Measurements from ENCODE around the gene TOLLIP.
"Not testable (repeated sequence)": the region's sequence is repeated elsewhere in the genome, so short reads cannot be mapped to it uniquely, and the experiment has no call there.

DNA sequence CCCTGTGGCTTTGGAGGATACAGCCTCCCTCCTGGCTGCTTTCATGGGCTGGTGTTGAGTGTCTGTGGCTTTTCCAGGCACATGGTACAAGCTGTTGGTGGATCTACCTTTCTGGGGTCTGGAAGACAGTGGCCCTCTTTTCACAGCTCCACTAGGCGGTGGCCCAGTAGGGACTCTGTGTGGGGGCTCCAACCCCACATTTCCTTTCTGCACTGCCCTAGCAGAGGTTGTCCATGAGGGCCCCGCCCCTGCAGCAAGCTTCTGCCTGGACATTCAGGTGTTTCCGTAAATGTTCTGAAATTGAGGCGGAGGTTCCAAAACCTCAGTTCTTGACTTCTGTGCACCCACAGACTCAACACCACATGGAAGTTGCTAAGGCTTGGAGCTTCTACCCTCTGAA is 44.0 kb downstream of the TOLLIP start:
- not testable (repeated sequence) for TF ChIP-seq POLR2AphosphoS5, POLR2A, TAF1 (IDR thresholded peaks at IDR 0.05; ENCODE audit: low read depth, low read length)

All from GM12891 (cell line).